ENCODE measurements around the gene NR6A1. TPM values are rescaled to one million over a fixed set of nuclear protein-coding genes. Genes with fewer than 3 reads are reported as not detected.
A peak's percentile ranks its signal among the peaks of the same experiment; 100 is the strongest.

The NR6A1 gene
- total and polyA plus RNA-seq, 5 donors, result 0.57 to 1.9 (median 0.91) TPM

DNA sequence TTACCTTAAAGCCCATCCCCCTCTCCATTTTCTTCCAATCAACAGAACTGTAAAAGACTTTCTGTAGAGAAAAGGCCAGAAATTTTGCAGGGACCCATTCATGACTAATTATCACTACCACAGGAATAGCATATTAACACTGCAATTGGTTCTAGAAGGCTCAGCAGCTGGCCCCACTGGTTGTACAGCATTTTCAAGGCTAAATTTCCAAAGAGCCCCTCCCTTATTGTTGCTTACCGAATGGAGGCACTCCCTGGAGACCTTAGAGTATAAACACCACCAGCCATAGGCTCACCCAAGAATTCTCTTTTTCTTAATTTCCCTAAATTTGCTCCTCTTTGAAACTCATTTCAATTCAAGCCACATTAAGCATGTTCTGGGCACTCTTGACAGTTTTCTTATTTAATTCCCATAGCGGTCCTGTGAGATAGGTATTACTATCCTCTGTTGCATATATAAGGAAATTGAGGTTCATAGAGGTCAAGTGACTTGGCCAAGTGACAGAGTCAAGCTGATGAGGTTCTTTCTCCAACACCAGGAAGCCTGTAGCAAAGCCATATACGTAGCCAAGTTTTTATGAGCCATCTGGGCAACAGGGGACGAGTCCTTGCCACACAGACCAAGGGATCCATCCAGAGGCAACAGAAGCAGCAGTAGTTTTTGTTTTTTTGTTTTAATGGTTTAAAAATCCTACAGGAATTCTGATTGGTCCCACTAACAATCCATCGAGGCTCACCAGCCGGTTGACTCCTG, 180.0 kb downstream of the NR6A1 start:
- WGBS, result 73% methylated on average over 6 of the region's 6 CpGs
- Histone ChIP-seq H3K27ac (ENCODE audit: low read length) (no peak overlapping the region), H3K27me3 (ENCODE audit: control insufficient read depth, insufficient read depth) (no peaks in the 10 kb centered on the region), H3K4me3 (ENCODE audit: low read length) (no peak overlapping the region), H3K4me1 (ENCODE audit: control insufficient read depth, insufficient read depth, low read length) (no peaks in the 10 kb centered on the region), H3K9me3 (ENCODE audit: control insufficient read depth, low read length) (no peaks in the 10 kb centered on the region)
- ATAC-seq, result no peak
- intact Hi-C loops (cut with DNase I), result no loop called here
- no peak for DNase-seq

DNA sequence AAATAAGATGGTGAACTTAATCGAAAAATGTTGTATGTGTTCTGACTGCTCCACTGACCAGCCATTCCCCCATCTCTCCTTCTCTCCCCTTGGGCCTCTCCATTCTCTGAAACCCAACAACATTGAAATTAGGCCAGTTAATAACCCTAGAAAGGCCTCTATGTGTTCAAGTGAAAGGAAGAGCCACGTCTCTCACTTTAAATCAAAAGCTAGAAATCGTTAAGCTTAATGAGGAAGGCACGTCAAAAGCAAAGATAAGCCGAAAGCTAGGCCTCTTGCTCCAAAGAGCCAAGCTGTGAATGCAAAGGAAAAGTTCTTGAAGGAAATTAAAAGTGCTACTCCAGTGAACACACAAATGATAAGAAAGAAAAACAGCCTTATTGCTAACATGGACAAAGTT, 186.5 kb downstream of the NR6A1 start:
- no peak overlapping the region for H3K27ac ChIP-seq (ENCODE audit: low read length)
- ATAC-seq, result no peak
- intact Hi-C loops (cut with DNase I), result no loop called here
- no peaks in the 10 kb centered on the region for H3K9me3 ChIP-seq (ENCODE audit: control insufficient read depth, low read length)
- no peaks in the 10 kb centered on the region for H3K4me1 ChIP-seq (ENCODE audit: control insufficient read depth, insufficient read depth, low read length)
- DNase-seq, result no peak
- H3K4me3 ChIP-seq (ENCODE audit: low read length), result no peak overlapping the region
- WGBS, result 69% methylated on average over 5 of the region's 5 CpGs
- H3K27me3 ChIP-seq (ENCODE audit: control insufficient read depth, insufficient read depth), result no peaks in the 10 kb centered on the region

DNA sequence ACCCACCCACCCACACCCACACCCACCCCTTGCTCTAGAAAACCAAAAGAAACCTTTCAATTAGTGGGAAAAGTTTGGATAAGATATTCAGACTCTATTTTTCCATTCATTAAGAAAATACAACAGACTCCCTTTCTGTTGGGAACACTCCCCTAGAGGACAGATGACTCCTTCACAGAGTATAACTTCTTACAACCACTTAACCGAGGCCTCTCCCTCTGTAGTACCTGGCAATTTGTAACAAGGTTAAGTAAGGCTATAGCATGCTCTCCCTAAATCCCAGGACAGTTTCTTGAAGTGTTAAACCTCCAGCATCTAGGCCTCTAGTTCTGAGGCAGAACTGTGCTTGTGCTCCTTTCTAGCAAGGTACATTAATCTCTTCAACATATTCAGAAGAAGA, 188.0 kb downstream of the NR6A1 start:
- 67% methylated on average over 1 of the region's 1 CpG for WGBS
- no peak for ATAC-seq
- Histone ChIP-seq H3K9me3 (ENCODE audit: control insufficient read depth, low read length) (no peaks in the 10 kb centered on the region), H3K27ac (ENCODE audit: low read length) (no peak overlapping the region), H3K4me1 (ENCODE audit: control insufficient read depth, insufficient read depth, low read length) (no peaks in the 10 kb centered on the region), H3K27me3 (ENCODE audit: control insufficient read depth, insufficient read depth) (no peaks in the 10 kb centered on the region), H3K4me3 (ENCODE audit: low read length) (no peak overlapping the region)
- no peak for DNase-seq
- intact Hi-C loops (cut with DNase I), result no loop called here

DNA sequence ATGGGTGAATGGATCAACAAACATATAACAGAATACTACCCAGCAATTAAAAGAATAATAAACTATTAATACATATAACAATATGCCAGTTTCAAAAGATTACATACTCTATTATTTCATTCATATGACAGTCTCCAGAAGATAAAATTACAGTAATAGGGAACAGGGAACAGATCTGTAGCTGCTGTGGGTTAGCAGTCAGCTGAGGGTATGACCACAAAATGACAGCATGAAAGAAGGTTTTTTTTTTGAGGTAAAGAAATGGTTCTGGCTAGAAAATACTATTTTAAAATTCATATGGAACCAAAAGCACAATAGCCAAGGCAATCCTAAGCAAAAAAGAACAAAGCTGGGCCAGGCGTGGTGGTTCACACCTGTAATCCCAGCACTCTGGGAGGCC, 190.9 kb downstream of the NR6A1 start:
- Histone ChIP-seq H3K9me3 (ENCODE audit: control insufficient read depth, low read length) (no peaks in the 10 kb centered on the region), H3K27ac (ENCODE audit: low read length) (no peak overlapping the region), H3K4me3 (ENCODE audit: low read length) (no peak overlapping the region), H3K27me3 (ENCODE audit: control insufficient read depth, insufficient read depth) (no peaks in the 10 kb centered on the region), H3K4me1 (ENCODE audit: control insufficient read depth, insufficient read depth, low read length) (no peaks in the 10 kb centered on the region)
- WGBS, result 100% methylated on average over 1 of the region's 1 CpG
- intact Hi-C loops (cut with DNase I), result no loop called here
- no peak for ATAC-seq
- DNase-seq, result no peak

DNA sequence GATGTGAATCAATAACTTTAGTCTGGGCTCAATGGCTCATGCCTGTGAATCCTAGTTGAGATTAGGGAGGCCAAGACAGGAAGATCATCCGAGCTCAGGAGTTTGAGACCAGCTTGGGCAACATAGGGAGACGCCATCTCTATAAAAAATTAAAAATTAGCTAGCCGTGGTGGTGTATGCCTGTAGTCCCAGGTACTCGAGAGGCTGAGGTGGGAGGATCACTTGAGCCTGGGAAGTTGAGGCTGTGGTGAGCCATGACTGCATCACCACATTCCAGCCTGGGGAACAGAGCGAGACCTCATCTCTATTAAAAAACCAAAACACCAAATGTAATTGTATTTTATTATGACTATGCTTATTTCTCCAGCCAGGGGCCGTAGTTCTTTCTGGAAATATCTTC, 194.4 kb downstream of the NR6A1 start:
- WGBS, result 91% methylated on average over 6 of the region's 6 CpGs
- no peaks in the 10 kb centered on the region for H3K27me3 ChIP-seq (ENCODE audit: control insufficient read depth, insufficient read depth)
- no peak for ATAC-seq
- no peaks in the 10 kb centered on the region for H3K9me3 ChIP-seq (ENCODE audit: control insufficient read depth, low read length)
- intact Hi-C loops (cut with DNase I), result no loop called here
- no peak overlapping the region for H3K27ac ChIP-seq (ENCODE audit: low read length)
- H3K4me3 ChIP-seq (ENCODE audit: low read length), result no peak overlapping the region
- no peaks in the 10 kb centered on the region for H3K4me1 ChIP-seq (ENCODE audit: control insufficient read depth, insufficient read depth, low read length)
- no peak for DNase-seq

DNA sequence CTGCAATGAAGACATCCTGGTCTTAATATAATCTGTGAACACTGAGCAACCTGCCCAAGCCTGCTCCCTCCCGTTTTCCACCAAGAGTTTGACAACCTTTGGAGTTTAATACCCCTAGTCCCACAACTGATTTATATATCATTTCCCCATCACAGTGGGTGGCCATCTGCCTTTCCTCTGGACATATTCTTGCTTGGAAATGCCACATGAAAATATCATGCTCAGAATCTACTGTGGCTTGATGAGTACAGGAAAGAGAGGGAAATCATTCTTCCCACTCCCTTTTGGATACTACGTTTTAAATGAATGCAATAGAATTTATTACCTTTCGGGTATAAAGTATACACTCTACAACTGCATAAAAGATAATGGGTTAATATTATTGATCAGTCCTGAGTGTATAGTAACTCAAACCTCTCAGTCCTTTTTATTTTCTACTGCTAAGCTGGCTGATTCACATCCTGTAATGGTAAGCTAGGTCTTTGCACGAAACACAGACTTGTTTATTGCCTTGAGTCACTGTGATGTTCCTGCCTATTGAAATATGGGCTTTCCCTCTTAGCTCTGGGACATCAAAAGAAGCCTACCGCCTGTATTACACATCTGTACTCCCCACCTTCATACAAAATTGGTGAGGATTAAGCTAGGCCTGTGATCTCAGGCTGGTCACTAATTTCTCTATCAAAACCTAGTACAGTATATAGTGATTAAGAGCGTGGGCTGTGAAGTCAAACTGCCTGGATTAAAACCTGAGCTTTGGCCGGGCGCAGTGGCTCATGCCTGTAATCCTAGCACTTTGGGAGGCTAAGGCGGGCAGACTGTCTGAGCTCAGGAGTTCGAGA, 196.4 kb downstream of the NR6A1 start:
- Histone ChIP-seq H3K27me3 (ENCODE audit: control insufficient read depth, insufficient read depth) (no peaks in the 10 kb centered on the region), H3K4me3 (ENCODE audit: low read length) (no peak overlapping the region), H3K27ac (ENCODE audit: low read length) (no peak overlapping the region), H3K4me1 (ENCODE audit: control insufficient read depth, insufficient read depth, low read length) (no peaks in the 10 kb centered on the region), H3K9me3 (ENCODE audit: control insufficient read depth, low read length) (no peaks in the 10 kb centered on the region)
- ATAC-seq (no peak), DNase-seq (no peak)
- intact Hi-C loops (cut with DNase I), result no loop called here
- 85% methylated on average over 10 of the region's 10 CpGs for WGBS

DNA sequence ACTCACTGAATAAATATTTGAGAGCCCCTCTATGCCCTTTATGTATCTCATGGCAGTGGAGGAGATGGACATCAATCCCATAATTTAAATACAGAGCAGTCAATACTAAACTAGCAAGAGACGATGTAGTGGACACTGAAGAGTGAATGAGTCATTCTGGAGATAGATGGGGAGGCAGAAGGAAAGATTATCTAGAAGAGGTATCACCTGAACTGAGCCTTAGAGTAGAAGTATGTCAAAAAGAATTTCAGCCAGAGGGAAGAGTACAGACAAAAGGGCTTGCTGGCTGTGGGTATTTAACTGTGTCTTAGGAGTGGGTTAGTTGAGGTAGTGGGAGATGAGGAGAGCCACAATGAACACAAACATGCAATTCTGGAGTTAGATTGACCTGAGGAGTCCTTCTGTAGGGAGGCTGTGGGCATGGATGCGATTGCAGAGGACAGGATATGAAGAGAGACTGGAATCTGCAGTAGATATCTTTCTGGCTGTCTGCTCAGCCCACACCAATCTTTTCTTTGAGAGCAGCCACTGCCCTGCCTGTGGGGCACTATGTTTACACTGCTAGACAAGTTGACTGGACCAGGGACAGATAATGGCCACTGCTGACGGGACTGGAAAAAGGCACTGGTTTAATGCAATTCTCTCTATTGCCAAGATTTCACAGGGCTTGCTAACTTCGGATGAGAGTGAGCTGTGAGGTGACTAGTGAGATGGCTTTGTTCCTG, 200.0 kb downstream of the NR6A1 start:
- Histone ChIP-seq H3K4me1 (ENCODE audit: control insufficient read depth, insufficient read depth, low read length) (no peaks in the 10 kb centered on the region), H3K4me3 (ENCODE audit: low read length) (no peak overlapping the region), H3K27ac (ENCODE audit: low read length) (no peak overlapping the region), H3K9me3 (ENCODE audit: control insufficient read depth, low read length) (no peaks in the 10 kb centered on the region), H3K27me3 (ENCODE audit: control insufficient read depth, insufficient read depth) (no peaks in the 10 kb centered on the region)
- ATAC-seq (no peak), DNase-seq (no peak)
- 64% methylated on average over 4 of the region's 4 CpGs for WGBS
- intact Hi-C loops (cut with DNase I), result no loop called here

DNA sequence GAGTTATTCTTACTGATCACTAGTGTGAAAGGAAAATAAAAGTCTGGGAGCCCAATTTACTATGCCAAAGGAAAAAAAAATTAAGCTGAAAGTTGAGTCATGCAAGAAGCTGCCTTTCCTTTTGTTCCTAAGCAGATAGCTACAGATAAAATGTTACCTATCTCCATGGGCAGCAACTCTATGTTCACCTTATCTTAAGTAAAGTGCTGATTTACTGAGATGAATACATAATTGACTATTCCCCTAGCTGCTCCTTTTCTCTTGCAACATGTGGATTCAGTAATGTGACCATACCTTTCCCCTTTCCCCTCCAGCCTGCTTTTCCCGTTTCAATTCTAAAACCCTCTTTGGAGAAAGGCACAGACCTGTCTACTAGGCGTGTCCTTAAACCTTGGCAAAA, 201.2 kb downstream of the NR6A1 start:
- intact Hi-C loops (cut with DNase I), result no loop called here
- 80% methylated on average over 2 of the region's 2 CpGs for WGBS
- no peak for ATAC-seq

DNA sequence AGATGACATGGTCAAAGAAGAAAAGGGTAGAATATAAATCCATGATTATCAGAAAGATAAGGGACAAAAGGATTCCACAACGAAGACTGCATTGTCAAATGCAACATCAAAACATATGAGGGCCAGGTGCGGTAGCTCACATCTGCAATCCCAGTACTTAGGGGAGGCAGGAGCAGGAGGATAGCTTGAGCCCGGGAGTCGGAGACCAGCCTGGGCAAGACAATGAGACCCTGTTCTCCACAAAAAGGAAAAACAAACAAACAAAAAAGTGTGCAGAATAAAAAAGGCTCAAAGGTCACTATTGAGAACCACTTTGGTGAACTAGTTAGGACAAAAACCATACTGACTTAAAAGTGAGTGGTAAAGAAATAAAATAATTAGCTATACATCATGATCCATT, 203.7 kb downstream of the NR6A1 start:
- no peaks in the 10 kb centered on the region for H3K9me3 ChIP-seq (ENCODE audit: control insufficient read depth, low read length)
- DNase-seq (no peak), ATAC-seq (no peak)
- no peaks in the 10 kb centered on the region for H3K4me1 ChIP-seq (ENCODE audit: control insufficient read depth, insufficient read depth, low read length)
- 84% methylated on average over 4 of the region's 4 CpGs for WGBS
- H3K4me3 ChIP-seq (ENCODE audit: low read length), result no peak overlapping the region
- intact Hi-C loops (cut with DNase I), result no loop called here
- no peak overlapping the region for H3K27ac ChIP-seq (ENCODE audit: low read length)
- no peaks in the 10 kb centered on the region for H3K27me3 ChIP-seq (ENCODE audit: control insufficient read depth, insufficient read depth)

More for the DNA sequence above, 201.2 kb downstream of the NR6A1 start:
- no peaks in the 10 kb centered on the region for H3K4me1 ChIP-seq (ENCODE audit: control insufficient read depth, insufficient read depth, low read length)
- no peak overlapping the region for H3K4me3 ChIP-seq (ENCODE audit: low read length)
- no peak for DNase-seq
- H3K27me3 ChIP-seq (ENCODE audit: control insufficient read depth, insufficient read depth), result no peaks in the 10 kb centered on the region
- H3K27ac ChIP-seq (ENCODE audit: low read length), result no peak overlapping the region
- H3K9me3 ChIP-seq (ENCODE audit: control insufficient read depth, low read length), result no peaks in the 10 kb centered on the region

DNA sequence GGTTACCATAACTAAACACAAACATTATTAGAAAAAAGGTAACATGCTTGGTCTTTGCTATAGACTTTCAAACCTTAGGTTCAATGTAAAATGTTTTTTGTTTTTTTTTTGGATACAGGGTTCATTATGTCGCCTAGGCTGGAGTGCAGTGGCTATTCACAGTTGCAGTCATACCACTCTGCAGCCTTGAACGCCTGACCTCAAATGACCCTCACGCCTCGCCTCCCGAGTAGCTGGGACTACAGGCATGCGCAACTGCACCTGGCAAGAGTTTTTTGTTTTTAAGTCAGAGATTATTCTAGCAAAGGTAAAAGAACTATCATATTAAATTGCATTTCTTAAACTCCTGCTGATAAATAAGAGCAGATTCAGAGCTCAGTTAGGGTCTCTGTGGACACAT, 208.8 kb downstream of the NR6A1 start:
- intact Hi-C loops (cut with DNase I), result no loop called here
- DNase-seq (peak; percentile 17 to 61 (median 55)), ATAC-seq (peak in 1 of 2 donors; percentile 74)
- no peak overlapping the region for H3K4me3 ChIP-seq (ENCODE audit: low read length)
- no peaks in the 10 kb centered on the region for H3K9me3 ChIP-seq (ENCODE audit: control insufficient read depth, low read length)
- no peaks in the 10 kb centered on the region for H3K4me1 ChIP-seq (ENCODE audit: control insufficient read depth, insufficient read depth, low read length)
- H3K27ac ChIP-seq (ENCODE audit: low read length), result no peak overlapping the region
- 44% methylated on average over 6 of the region's 6 CpGs for WGBS
- H3K27me3 ChIP-seq (ENCODE audit: control insufficient read depth, insufficient read depth), result no peaks in the 10 kb centered on the region

DNA sequence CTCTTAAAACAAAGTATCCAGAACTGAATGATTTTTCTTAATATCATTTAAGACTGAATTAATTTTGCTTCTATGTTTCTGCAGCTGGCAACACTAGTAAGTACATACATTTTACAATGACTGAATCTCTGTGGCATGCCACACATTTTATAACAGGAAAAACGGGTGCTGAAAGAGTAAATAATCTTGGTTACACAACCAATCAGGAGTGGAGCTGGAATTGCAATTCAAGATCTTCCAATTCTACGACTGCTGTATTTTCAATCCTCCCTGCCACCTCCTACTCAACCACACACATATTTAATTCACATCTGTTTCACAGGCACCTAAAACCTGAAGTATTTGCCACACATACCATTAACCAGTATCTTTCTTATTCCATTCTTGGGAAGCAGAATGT, 211.2 kb downstream of the NR6A1 start:
- intact Hi-C loops (cut with DNase I), result no loop called here
- Histone ChIP-seq H3K4me3 (ENCODE audit: low read length) (no peak overlapping the region), H3K9me3 (ENCODE audit: control insufficient read depth, low read length) (no peaks in the 10 kb centered on the region), H3K4me1 (ENCODE audit: control insufficient read depth, insufficient read depth, low read length) (no peaks in the 10 kb centered on the region), H3K27ac (ENCODE audit: low read length) (no peak overlapping the region), H3K27me3 (ENCODE audit: control insufficient read depth, insufficient read depth) (no peaks in the 10 kb centered on the region)
- WGBS, result 63% methylated on average over 2 of the region's 2 CpGs
- DNase-seq (no peak), ATAC-seq (no peak)

All from right cardiac atrium (tissue), 5 donors.